ENCODE data around the gene FLOT2. TPM values are rescaled to one million over a fixed set of nuclear protein-coding genes. Genes with fewer than 3 reads are reported as not detected.

Gene FLOT2
- total RNA-seq, 1 experiment from 2014 or later, result 98.1 TPM

DNA sequence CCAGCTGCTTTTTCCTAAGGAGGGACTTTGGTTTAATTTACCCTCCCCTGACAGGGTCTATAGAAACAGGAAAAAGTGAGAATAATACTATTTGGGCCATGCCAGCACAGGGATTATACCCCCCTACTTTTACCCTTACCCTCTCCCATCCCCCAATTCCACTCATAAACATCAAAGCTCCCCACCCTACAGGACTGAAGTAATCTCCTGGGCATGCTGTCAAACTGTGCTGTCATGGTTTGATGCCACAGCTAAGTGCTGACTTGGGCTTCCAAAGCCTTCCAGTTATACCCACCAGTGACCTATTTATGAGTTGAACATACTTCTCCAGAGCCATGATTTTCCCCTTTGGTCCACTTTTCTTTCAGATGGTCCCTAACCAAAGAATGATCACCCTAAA, 41.0 kb upstream of the FLOT2 start:
- BruUV-seq (replicated peaks), result no TSS peak
- ATAC-seq, result no peak
- RAD21 ChIA-PET (ENCODE audit: low non-redundant PET in 1 of 2, low total read pairs in 2 of 2, uncharacterized antibody in 2 of 2, unreplicated experiment in 2 of 2), result no interaction called here
- H3K9ac ChIP-seq (ENCODE audit: low read length), result no peak overlapping the region
- CTCF ChIA-PET, result no interaction called here
- no peak for DNase-seq (ENCODE audit: low read depth, low spot score)
- peaks cover 99% of the 10 kb centered on the region for H3K79me2 ChIP-seq (ENCODE audit: insufficient read depth, low read length)
- peaks cover 7 to 9% of the 10 kb centered on the region in 2 experiments; a peak in 2 of 4 replicates for H3K36me3 ChIP-seq (ENCODE audit: control insufficient read depth in 1 of 2, insufficient read depth in 2 of 2, low read length in 2 of 2)
- no peaks in the 10 kb centered on the region for H3K27me3 ChIP-seq (ENCODE audit: insufficient read depth, low read length)
- peaks cover 13% of the 10 kb centered on the region; the same call in 1 of the 2 replicates for H4K20me1 ChIP-seq (ENCODE audit: insufficient read depth)
- TF ChIP-seq, protein P1, sequence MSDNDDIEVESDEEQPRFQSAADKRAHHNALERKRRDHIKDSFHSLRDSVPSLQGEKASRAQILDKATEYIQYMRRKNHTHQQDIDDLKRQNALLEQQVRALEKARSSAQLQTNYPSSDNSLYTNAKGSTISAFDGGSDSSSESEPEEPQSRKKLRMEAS (IDR thresholded peaks at IDR 0.05), result no peak
- TF ChIP-seq YY1 (IDR thresholded peaks at IDR 0.05; ENCODE audit: extremely low read depth, insufficient replicate concordance, low read depth, low read length) (no peak), FOSL1 (IDR thresholded peaks at IDR 0.05; ENCODE audit: low read depth) (no peak), EZH2phosphoT487 (IDR thresholded peaks at IDR 0.05; ENCODE audit: borderline replicate concordance) (no peak), SRF (IDR thresholded peaks at IDR 0.05; ENCODE audit: low read depth) (no peak), SIN3A (IDR thresholded peaks at IDR 0.05; ENCODE audit: low read depth) (no peak), ELF1 (IDR thresholded peaks at IDR 0.05; ENCODE audit: borderline replicate concordance, low read depth) (no peak), JUND (IDR thresholded peaks at IDR 0.05) (no peak), POLR2A (IDR thresholded peaks at IDR 0.05; ENCODE audit: borderline replicate concordance, extremely low read depth, insufficient read depth, insufficient read length) (no peak)
- H3K9me3 ChIP-seq (ENCODE audit: control insufficient read depth in 1 of 2, insufficient read depth in 1 of 2, low read depth in 1 of 2, low read length in 2 of 2), result no peaks in the 10 kb centered on the region
- no peak overlapping the region for H3K27ac ChIP-seq (ENCODE audit: low read depth, low read length)
- H3K4me1 ChIP-seq (ENCODE audit: control insufficient read depth in 1 of 2, insufficient read depth in 2 of 2, low read length in 2 of 2), result no peaks in the 10 kb centered on the region
- H3K4me3 ChIP-seq (replicated peaks in 1 of 2; ENCODE audit: low read depth in 1 of 2, low read length in 2 of 2), result no peak overlapping the region
- H3K4me2 ChIP-seq (ENCODE audit: low read length), result no peak overlapping the region
- no peak overlapping the region for H2AFZ ChIP-seq (ENCODE audit: low read depth, low read length, poor library complexity, severe bottlenecking)
- POLR2A ChIA-PET, result no interaction called here
- intact Hi-C loops (cut with micrococcal nuclease), result no loop called here
- no peaks in the 10 kb centered on the region for H3K9me2 ChIP-seq (ENCODE audit: insufficient read depth)

DNA sequence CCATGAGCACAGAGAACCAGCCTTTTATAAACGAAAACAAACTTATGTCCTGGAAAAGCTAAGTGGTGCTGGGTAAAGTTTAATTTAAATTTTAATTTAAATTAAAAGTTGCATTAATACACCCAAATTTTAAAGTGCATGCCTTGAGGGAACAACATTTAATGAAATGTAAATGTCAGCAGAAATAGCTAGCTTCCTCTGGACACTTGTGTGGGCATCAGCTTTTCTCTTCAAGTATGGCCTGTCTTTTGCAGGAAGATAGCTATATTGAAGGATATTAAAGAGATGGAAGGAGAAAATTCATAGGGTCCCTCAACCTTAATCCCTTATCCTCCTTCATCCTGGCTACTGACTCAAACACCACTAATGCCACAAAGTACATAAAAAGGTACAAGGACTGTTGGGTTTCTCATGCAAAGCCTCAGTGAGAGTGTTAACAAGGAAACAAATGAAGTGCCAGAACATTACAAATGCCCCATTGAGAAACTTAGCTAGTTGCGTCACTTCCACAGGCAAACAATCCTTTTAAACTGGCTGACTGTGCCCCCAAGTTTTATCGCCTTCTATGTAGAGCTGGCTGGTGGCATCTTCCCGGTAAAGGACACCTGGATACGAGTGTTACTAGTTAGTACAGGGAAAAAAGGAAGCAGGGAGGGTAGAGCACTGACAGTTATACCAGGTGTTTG, 39.7 kb upstream of the FLOT2 start:
- ChIA-PET CTCF (no interaction called here), POLR2A (no interaction called here), RAD21 (ENCODE audit: low non-redundant PET in 1 of 2, low total read pairs in 2 of 2, uncharacterized antibody in 2 of 2, unreplicated experiment in 2 of 2) (no interaction called here)
- Histone ChIP-seq H3K27me3 (ENCODE audit: insufficient read depth, low read length) (no peaks in the 10 kb centered on the region), H3K9me2 (ENCODE audit: insufficient read depth) (no peaks in the 10 kb centered on the region), H3K4me3 (replicated peaks in 1 of 2; ENCODE audit: low read depth in 1 of 2, low read length in 2 of 2) (no peak overlapping the region), H3K4me2 (ENCODE audit: low read length) (no peak overlapping the region), H3K9me3 (ENCODE audit: control insufficient read depth in 1 of 2, insufficient read depth in 1 of 2, low read depth in 1 of 2, low read length in 2 of 2) (no peaks in the 10 kb centered on the region), H4K20me1 (ENCODE audit: insufficient read depth) (peaks cover 13% of the 10 kb centered on the region; the same call in 1 of the 2 replicates), H3K36me3 (ENCODE audit: control insufficient read depth in 1 of 2, insufficient read depth in 2 of 2, low read length in 2 of 2) (peaks cover 3 to 9% of the 10 kb centered on the region in 2 experiments; a peak in 1 of 4 replicates), H3K79me2 (ENCODE audit: insufficient read depth, low read length) (peaks cover 99% of the 10 kb centered on the region), H3K4me1 (ENCODE audit: control insufficient read depth in 1 of 2, insufficient read depth in 2 of 2, low read length in 2 of 2) (no peaks in the 10 kb centered on the region), H3K9ac (ENCODE audit: low read length) (no peak overlapping the region), H3K27ac (ENCODE audit: low read depth, low read length) (no peak overlapping the region), H2AFZ (ENCODE audit: low read depth, low read length, poor library complexity, severe bottlenecking) (no peak overlapping the region)
- intact Hi-C loops (cut with micrococcal nuclease), result no loop called here
- BruUV-seq (replicated peaks), result no TSS peak
- DNase-seq (ENCODE audit: low read depth, low spot score) (no peak), ATAC-seq (no peak)
- TF ChIP-seq, protein P1 (IDR thresholded peaks at IDR 0.05), result no peak
- TF ChIP-seq ZNF274 (IDR thresholded peaks at IDR 0.05; ENCODE audit: low read depth, low read length) (no peak), RAD21 (IDR thresholded peaks at IDR 0.05; ENCODE audit: low read depth) (no peak), YY1 (IDR thresholded peaks at IDR 0.05; ENCODE audit: extremely low read depth, insufficient replicate concordance, low read depth, low read length) (no peak), POLR2AphosphoS5 (IDR thresholded peaks at IDR 0.05; ENCODE audit: low read depth, low read length) (no peak), FOSL1 (IDR thresholded peaks at IDR 0.05; ENCODE audit: low read depth) (no peak), JUND (IDR thresholded peaks at IDR 0.05) (no peak), SP1 (IDR thresholded peaks at IDR 0.05; ENCODE audit: low read depth) (no peak), ZFX (IDR thresholded peaks at IDR 0.05) (no peak), POLR2A (IDR thresholded peaks at IDR 0.05; ENCODE audit: borderline replicate concordance, extremely low read depth, insufficient read depth, insufficient read length) (no peak)
- TF ChIP-seq, protein P2, sequence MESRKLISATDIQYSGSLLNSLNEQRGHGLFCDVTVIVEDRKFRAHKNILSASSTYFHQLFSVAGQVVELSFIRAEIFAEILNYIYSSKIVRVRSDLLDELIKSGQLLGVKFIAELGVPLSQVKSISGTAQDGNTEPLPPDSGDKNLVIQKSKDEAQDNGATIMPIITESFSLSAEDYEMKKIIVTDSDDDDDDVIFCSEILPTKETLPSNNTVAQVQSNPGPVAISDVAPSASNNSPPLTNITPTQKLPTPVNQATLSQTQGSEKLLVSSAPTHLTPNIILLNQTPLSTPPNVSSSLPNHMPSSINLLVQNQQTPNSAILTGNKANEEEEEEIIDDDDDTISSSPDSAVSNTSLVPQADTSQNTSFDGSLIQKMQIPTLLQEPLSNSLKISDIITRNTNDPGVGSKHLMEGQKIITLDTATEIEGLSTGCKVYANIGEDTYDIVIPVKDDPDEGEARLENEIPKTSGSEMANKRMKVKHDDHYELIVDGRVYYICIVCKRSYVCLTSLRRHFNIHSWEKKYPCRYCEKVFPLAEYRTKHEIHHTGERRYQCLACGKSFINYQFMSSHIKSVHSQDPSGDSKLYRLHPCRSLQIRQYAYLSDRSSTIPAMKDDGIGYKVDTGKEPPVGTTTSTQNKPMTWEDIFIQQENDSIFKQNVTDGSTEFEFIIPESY (IDR thresholded peaks at IDR 0.05; ENCODE audit: extremely low read depth, insufficient replicate concordance, low read length), result no peak
- TF ChIP-seq, protein P3, sequence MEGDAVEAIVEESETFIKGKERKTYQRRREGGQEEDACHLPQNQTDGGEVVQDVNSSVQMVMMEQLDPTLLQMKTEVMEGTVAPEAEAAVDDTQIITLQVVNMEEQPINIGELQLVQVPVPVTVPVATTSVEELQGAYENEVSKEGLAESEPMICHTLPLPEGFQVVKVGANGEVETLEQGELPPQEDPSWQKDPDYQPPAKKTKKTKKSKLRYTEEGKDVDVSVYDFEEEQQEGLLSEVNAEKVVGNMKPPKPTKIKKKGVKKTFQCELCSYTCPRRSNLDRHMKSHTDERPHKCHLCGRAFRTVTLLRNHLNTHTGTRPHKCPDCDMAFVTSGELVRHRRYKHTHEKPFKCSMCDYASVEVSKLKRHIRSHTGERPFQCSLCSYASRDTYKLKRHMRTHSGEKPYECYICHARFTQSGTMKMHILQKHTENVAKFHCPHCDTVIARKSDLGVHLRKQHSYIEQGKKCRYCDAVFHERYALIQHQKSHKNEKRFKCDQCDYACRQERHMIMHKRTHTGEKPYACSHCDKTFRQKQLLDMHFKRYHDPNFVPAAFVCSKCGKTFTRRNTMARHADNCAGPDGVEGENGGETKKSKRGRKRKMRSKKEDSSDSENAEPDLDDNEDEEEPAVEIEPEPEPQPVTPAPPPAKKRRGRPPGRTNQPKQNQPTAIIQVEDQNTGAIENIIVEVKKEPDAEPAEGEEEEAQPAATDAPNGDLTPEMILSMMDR (IDR thresholded peaks at IDR 0.05 in 2 of 3, conservative IDR thresholded peaks at IDR 0.05 in 1 of 3; ENCODE audit: borderline replicate concordance in 1 of 3, insufficient read depth in 1 of 3, low read depth in 2 of 3, low read length in 2 of 3), result no peak

Measured in HCT116 (cell line).